SK-N-MC (cell line): ENCODE results near the gene HAAO.

Experiments
- EZH2 ChIP-seq: fragments of 200-600 bp; sonication (generic); IDR thresholded peaks from one replicate; pipeline ENCODE4 v1.6.1; 2017; ENCODE audit warnings: antibody characterized with exemption
- POLR2AphosphoS5 ChIP-seq: IDR thresholded peaks from 2 replicates; pipeline ENCODE4 v1.6.1; 2012; ENCODE audit warnings: mild to moderate bottlenecking, low read depth, low read length, borderline replicate concordance

DNA sequence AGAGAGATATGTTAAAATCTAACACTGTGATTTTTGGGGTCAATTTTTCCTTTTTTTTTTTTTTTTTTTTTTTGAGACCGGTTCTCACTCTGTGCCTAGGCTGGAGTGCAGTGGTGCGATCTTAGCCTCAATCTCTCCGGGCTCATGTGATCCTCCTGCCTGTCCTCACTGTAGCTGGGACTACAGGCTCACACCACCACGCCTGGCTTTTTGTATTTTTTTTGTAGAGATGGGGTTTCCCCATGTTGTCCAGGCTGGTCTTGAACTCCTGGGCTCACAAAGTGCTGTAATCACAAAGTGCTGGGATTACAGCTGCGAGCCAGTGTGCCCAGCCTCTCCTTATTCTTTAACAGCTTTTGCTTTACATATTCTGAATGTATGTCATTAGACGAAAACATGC, 2.9 kb upstream of the HAAO start:
- TF ChIP-seq EZH2 (no peak), POLR2AphosphoS5 (no peak)
